HAP-1 (cell line): Measurements from ENCODE around the gene CD1B.
"Not testable (repeated sequence)": the region's sequence is repeated elsewhere in the genome, so short reads cannot be mapped to it uniquely, and the experiment has no call there.

ENCODE experiments used
- DNase-seq, 2 experiments: peaks; one replicate each; pipeline ENCODE4 v3.0.0-alpha.2; 2016 to 2020; ENCODE audit warnings: low spot score in 2 of 2
- H3K27me3 ChIP-seq: fragments of 250-450 bp; sonication (Bioruptor Pico); 2 replicates; pipeline ENCODE4 v1.5.1; 2020; ENCODE audit warnings: low read depth, mild to moderate bottlenecking, moderate library complexity
- H3K36me3 ChIP-seq: fragments of 250-450 bp; sonication (Bioruptor Pico); replicated peaks from 2 replicates; pipeline ENCODE4 v1.5.1; 2020; ENCODE audit warnings: mild to moderate bottlenecking
- H3K4me1 ChIP-seq: fragments of 250-450 bp; sonication (Bioruptor Pico); 2 replicates; pipeline ENCODE4 v1.5.1; 2020; ENCODE audit warnings: mild to moderate bottlenecking
- H3K4me3 ChIP-seq: fragments of 250-450 bp; sonication (Bioruptor Pico); 2 replicates; pipeline ENCODE4 v1.5.1; 2020; ENCODE audit warnings: mild to moderate bottlenecking, moderate library complexity
- H3K9me3 ChIP-seq: fragments of 250-450 bp; sonication (Bioruptor Pico); 2 replicates; pipeline ENCODE4 v1.5.1; 2020; ENCODE audit warnings: mild to moderate bottlenecking, moderate library complexity
- in situ Hi-C: fragments of 300-500 bp; cut with MboI; formaldehyde crosslinking; loops from 3 replicates; pipeline ENCODE4 v1.14.3; 2020; ENCODE audit warnings: low sequenced_read_pairs, inconsistent platforms, mixed read lengths

The CD1B gene

DNA sequence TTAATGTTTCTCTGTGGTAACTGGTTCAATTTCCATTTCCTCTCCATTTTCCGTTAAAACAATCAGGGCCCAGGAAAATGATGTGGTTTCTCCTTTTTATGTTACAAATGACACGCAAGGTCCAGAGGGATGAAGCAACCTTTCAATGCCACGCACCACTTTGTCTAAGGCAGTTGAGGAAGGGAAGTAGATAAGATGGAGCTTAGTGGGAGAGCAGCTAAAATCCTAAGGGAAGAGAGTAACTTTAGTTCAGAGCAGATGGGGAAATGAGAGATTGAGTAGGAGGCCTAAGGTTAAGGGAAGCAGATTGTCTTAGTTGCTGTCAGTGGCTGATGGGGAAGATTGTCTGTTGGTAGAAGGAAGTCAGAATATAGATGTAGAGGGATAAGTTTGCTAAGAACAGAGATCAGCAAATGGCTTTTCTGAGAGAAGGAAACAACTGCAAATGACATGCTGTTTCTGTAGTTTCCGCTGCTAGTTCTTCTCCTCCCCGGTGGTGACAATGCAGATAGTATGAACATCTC is 40.9 kb downstream of the CD1B start:
- Histone ChIP-seq H3K27me3 (no peaks in the 10 kb centered on the region), H3K9me3 (no peaks in the 10 kb centered on the region), H3K4me1 (no peaks in the 10 kb centered on the region), H3K4me3 (no peak overlapping the region), H3K36me3 (no peaks in the 10 kb centered on the region)
- no peak for DNase-seq
- in situ Hi-C loops = no loop called here

DNA sequence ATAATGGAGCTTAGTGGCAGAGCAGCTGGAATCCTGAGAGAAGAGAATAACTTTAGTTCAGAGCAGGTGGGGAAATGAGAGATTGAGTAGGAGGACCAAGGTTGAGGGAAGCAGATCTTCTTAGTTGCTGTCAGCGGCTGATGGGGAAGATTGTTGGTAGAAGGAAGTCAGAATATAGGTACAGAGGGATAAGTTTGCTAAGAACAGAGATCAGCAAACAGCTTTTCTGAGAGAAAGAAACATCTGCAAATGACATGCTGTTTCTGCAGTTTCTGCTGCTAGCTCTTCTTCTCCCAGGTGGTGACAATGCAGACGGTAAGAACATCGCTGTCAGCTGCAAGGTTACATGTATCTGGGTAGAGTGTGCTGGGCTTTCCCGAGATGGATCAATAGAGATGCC is 41.5 kb downstream of the CD1B start, which contains the start of gene CD1C:
CD1C (plus strand) TSS at position 113 of the 400 bp plus-strand sequence; CDS start at position 255, 142 bp downstream.
- Histone ChIP-seq H3K4me1 (no peaks in the 10 kb centered on the region), H3K36me3 (no peaks in the 10 kb centered on the region)
- DNase-seq = no peak

DNA sequence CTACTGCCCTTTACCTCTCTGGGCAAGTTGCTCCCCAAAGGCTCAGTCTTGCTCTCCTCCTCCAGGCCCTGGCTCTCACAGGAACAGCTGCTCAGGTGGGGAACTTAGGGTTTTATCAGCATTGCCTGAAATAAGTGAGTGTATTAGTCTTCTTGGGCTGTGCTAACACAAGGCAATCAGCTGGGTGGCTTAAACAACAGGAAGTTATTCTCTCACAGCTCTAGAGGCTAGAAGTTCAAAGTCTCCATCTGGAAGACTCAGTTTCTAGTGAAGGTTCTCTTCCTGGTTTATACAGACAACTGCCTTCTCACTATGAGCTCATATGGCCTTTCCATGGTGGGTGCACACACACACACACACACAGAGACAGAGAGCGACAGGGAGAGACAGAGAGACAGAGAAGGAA is 44.4 kb downstream of the CD1B start:
- H3K4me3 ChIP-seq = no peak overlapping the region
- in situ Hi-C loops = no loop called here
- no peaks in the 10 kb centered on the region; the same call in 1 of the 2 replicates for H3K9me3 ChIP-seq
- no peak for DNase-seq
- H3K4me1 ChIP-seq = no peaks in the 10 kb centered on the region
- H3K27me3 ChIP-seq = no peaks in the 10 kb centered on the region
- H3K36me3 ChIP-seq = no peaks in the 10 kb centered on the region

More for the DNA sequence above, 41.5 kb downstream of the CD1B start, which contains the start of gene CD1C:
- Histone ChIP-seq H3K4me3 (no peak within 1 kb of the TSS), H3K9me3 (no peaks in the 10 kb centered on the region), H3K27me3 (no peaks in the 10 kb centered on the region)
- in situ Hi-C loops = no loop called here

DNA sequence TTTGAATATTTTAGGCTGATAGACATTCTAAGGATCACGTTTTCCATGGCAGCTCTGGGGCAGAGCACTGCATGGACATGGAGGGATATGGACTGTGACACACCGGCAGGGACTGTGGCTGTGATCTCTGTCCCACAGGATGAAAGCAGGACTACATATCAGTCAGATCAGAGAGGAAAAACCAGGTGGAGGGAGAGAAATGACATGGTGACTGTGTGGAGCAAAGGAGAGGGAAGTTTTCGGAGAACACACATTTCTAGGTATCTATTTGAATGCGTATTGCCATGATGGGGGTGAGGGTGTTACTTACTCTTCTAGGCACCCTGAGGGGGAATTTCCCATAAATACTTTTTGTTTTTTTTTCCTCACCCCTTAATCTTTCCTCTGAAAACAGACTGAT is 44.8 kb downstream of the CD1B start:
- Histone ChIP-seq H3K36me3 (no peaks in the 10 kb centered on the region), H3K27me3 (no peaks in the 10 kb centered on the region), H3K4me3 (no peak overlapping the region), H3K9me3 (no peaks in the 10 kb centered on the region; the same call in 1 of the 2 replicates), H3K4me1 (no peaks in the 10 kb centered on the region)
- no peak for DNase-seq
- in situ Hi-C loops = no loop called here

DNA sequence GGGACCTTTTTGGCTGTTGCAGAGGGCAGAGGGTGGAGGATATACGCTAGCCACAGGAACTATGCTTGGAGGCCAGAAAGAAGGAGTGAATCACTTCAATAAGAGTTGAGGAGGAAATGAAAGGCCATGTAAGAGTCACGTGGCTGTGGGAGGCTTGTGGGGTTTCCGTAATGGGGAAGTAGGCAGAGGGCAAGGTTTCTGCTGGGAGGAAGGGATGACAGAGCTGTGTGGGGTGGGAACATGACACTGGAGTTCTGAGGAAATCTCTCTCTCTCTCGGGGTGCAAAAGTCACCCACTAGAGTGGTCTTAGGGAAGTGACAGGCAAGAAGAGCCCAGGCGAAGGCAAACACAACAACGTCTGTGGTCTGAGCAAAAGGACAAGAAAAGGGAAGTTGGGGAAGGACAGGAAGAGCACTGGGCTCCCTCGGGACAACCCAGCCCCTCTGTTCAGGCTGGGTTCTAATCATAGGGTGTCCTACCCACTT is 45.5 kb downstream of the CD1B start:
- DNase-seq = no peak
- Histone ChIP-seq H3K27me3 (no peaks in the 10 kb centered on the region), H3K9me3 (no peaks in the 10 kb centered on the region; the same call in 1 of the 2 replicates), H3K4me1 (no peaks in the 10 kb centered on the region), H3K4me3 (no peak overlapping the region), H3K36me3 (no peaks in the 10 kb centered on the region)
- in situ Hi-C loops = no loop called here

DNA sequence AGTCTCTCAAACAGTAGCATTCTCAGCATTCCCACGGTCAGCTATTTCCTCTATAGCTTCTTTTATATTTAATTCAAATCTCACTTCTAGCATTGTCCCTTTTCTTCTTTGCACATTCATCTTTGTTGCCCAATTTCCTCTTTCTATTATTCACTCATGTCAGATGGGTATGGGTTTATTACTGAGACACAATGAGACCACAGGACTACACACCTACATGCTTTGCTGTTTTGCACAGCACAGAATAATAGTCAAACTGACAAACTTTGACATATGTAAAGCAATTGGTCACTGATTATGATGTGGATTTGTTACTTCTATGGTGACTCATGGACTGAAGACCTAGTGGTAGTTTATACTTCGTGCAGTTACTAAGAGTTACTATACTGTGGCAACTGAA is 47.4 kb downstream of the CD1B start:
- in situ Hi-C loops = no loop called here
- Histone ChIP-seq H3K27me3 (no peaks in the 10 kb centered on the region), H3K9me3 (no peaks in the 10 kb centered on the region; the same call in 1 of the 2 replicates), H3K4me1 (no peaks in the 10 kb centered on the region), H3K36me3 (no peaks in the 10 kb centered on the region), H3K4me3 (no peak overlapping the region)
- no peak for DNase-seq

DNA sequence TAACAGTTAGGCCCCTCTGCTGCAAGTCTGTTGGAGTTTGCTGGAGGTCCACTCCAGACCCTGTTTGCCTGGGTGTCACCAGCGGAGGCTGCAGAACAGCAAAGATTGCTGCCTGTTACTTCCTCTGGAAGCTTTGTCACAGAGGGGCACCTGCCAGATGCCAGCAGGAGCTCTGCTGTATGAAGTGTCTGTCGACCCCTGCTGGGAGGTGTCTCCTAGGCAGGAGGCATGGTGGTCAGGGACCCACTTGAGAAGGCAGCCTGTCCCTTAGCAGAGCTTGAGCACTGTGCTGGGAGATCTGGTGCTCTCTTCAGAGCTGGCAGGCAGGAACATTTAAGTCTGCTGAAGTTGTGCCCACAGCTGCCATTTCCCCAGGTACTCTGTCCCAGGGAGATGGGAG is 48.9 kb downstream of the CD1B start:
- DNase-seq, H3K27me3 ChIP-seq, H3K9me3 ChIP-seq, in situ Hi-C loops, H3K4me3 ChIP-seq, H3K36me3 ChIP-seq, H3K4me1 ChIP-seq: not testable (repeated sequence)
